IMR-90 (cell line): ENCODE data around the gene SPTB. TPM values are rescaled to one million over a fixed set of nuclear protein-coding genes. Genes with fewer than 3 reads are reported as not detected.

Experiments used
- ATAC-seq: fragments of 200-7000 bp; cut with Tn5 transposase; 2 replicates; pipeline ENCODE4 v1.9.1; 2020; ENCODE audit warnings: low read depth, mild to moderate bottlenecking, moderate library complexity
- BruUV-seq: library from RNA; stranded (reverse); fragments of 400-500 nt; replicated peaks from 2 replicates; lab custom pipeline; 2021; lab: Mats Ljungman, UMichigan
- CTCF ChIA-PET: fragments of 300-600 bp; formaldehyde crosslinking; extraction: SDS; loops from one replicate; lab custom pipeline; 2021; ENCODE audit warnings: antibody characterized with exemption; lab: Yijun Ruan, JAX
- POLR2A ChIA-PET: fragments of 300-600 bp; sonication (Branson Sonifier 250); formaldehyde crosslinking; loops from one replicate; lab custom pipeline; 2022; ENCODE audit warnings: antibody characterized with exemption; ENCODE audit not compliant: unreplicated experiment; lab: Charles Lee
- DNase-seq: peaks from one replicate; pipeline ENCODE4 v3.0.0; 2013
- H2AFZ ChIP-seq: replicated peaks from 2 replicates; pipeline ENCODE3; 2013; ENCODE audit warnings: low read length, mild to moderate bottlenecking; ENCODE audit not compliant: poor library complexity
- H2AK5ac ChIP-seq: 2 replicates; pipeline ENCODE4 v1.6.1; 2013; ENCODE audit warnings: low read depth, low read length, inconsistent platforms
- H2AK9ac ChIP-seq: replicated peaks from 2 replicates; pipeline ENCODE3; 2013; ENCODE audit warnings: mild to moderate bottlenecking, low read depth, low read length, moderate library complexity; ENCODE audit not compliant: poor library complexity
- H2BK120ac ChIP-seq: 2 replicates; pipeline ENCODE4 v1.6.1; 2013; ENCODE audit warnings: low read depth, low read length, inconsistent platforms
- H2BK15ac ChIP-seq: 3 replicates; pipeline ENCODE4 v1.6.1; 2013; ENCODE audit warnings: low read depth, low read length, inconsistent platforms
- H2BK20ac ChIP-seq: 2 replicates; pipeline ENCODE4 v1.6.1; 2013; ENCODE audit warnings: low read depth, mild to moderate bottlenecking, inconsistent platforms, low read length, moderate library complexity
- H2BK5ac ChIP-seq: 2 replicates; pipeline ENCODE4 v1.6.1; 2013; ENCODE audit warnings: mild to moderate bottlenecking, low read depth, low read length, inconsistent platforms; ENCODE audit not compliant: poor library complexity, severe bottlenecking
- H3K14ac ChIP-seq: replicated peaks from 2 replicates; pipeline ENCODE4 v1.6.1; 2013; ENCODE audit warnings: low read depth, low read length, inconsistent platforms
- H3K18ac ChIP-seq: 2 replicates; pipeline ENCODE4 v1.6.1; 2013; ENCODE audit warnings: low read depth, low read length, control low read depth
- H3K23ac ChIP-seq: 2 replicates; pipeline ENCODE4 v1.6.1; 2013; ENCODE audit warnings: low read depth, low read length, inconsistent platforms
- H3K27ac ChIP-seq: 2 replicates; pipeline ENCODE4 v1.5.1; 2013; ENCODE audit warnings: mild to moderate bottlenecking, control low read depth, low read length; ENCODE audit not compliant: insufficient read depth
- H3K27me3 ChIP-seq: 2 replicates; pipeline ENCODE4 v1.6.1; 2013; ENCODE audit warnings: low read length; ENCODE audit not compliant: control insufficient read depth, insufficient read depth
- H3K36me3 ChIP-seq: 2 replicates; pipeline ENCODE4 v1.6.1; 2013; ENCODE audit warnings: low read length, mixed read lengths; ENCODE audit not compliant: control insufficient read depth, insufficient read depth
- H3K4ac ChIP-seq: 2 replicates; pipeline ENCODE4 v1.6.1; 2013; ENCODE audit warnings: low read depth, low read length, inconsistent platforms
- H3K4me1 ChIP-seq: 2 replicates; pipeline ENCODE4 v1.6.1; 2013; ENCODE audit warnings: low read length, mixed read lengths; ENCODE audit not compliant: control insufficient read depth, insufficient read depth
- H3K4me2 ChIP-seq: 2 replicates; pipeline ENCODE4 v1.6.1; 2013; ENCODE audit warnings: low read depth, mild to moderate bottlenecking, control low read depth, low read length, moderate library complexity
- H3K4me3 ChIP-seq: 2 replicates; pipeline ENCODE4 v1.5.1; 2013; ENCODE audit warnings: low read depth, mild to moderate bottlenecking, control low read depth, low read length, moderate library complexity; ENCODE audit not compliant: insufficient read depth
- H3K56ac ChIP-seq: 2 replicates; pipeline ENCODE4 v1.6.1; 2013; ENCODE audit warnings: low read length, inconsistent platforms; ENCODE audit not compliant: insufficient read depth; ENCODE audit errors: extremely low read depth
- H3K79me1 ChIP-seq, 2 experiments: 2 replicates each; pipeline ENCODE4 v1.6.1; 2013; ENCODE audit warnings: low read length in 2 of 2, inconsistent platforms in 1 of 2, low read depth in 1 of 2
- H3K9ac ChIP-seq: 2 replicates; pipeline ENCODE4 v1.6.1; 2013; ENCODE audit warnings: low read depth, low read length, control low read depth
- H3K9me1 ChIP-seq: 2 replicates; pipeline ENCODE4 v1.6.1; 2013; ENCODE audit warnings: low read length, inconsistent platforms; ENCODE audit not compliant: insufficient read depth
- H3K9me3 ChIP-seq: 2 replicates; pipeline ENCODE4 v1.6.1; 2013; ENCODE audit warnings: low read length; ENCODE audit not compliant: control insufficient read depth, insufficient read depth
- H4K20me1 ChIP-seq: 2 replicates; pipeline ENCODE4 v1.6.1; 2013; ENCODE audit warnings: low read length, inconsistent platforms; ENCODE audit not compliant: insufficient read depth
- H4K5ac ChIP-seq: 2 replicates; pipeline ENCODE4 v1.6.1; 2013; ENCODE audit warnings: mild to moderate bottlenecking, low read depth, low read length, control low read depth
- H4K8ac ChIP-seq, 2 experiments: 2 replicates each; pipeline ENCODE4 v1.6.1; 2013; ENCODE audit warnings: low read depth in 2 of 2, low read length in 2 of 2, control low read depth in 1 of 2, inconsistent platforms in 1 of 2
- H4K91ac ChIP-seq: 2 replicates; pipeline ENCODE4 v1.6.1; 2013; ENCODE audit warnings: low read depth, low read length, inconsistent platforms; ENCODE audit not compliant: insufficient read depth
- FOS ChIP-seq: fragments of 150-350 bp; IDR thresholded peaks from 2 replicates; pipeline ENCODE4 v1.6.1; 2016; ENCODE audit warnings: low read depth, low read length
- MAZ ChIP-seq: IDR thresholded peaks from 2 replicates; pipeline ENCODE4 v1.6.1; 2012; ENCODE audit warnings: low read depth, mild to moderate bottlenecking, low read length, improper control_type of control experiment, moderate library complexity, borderline replicate concordance
- POLR2A ChIP-seq: IDR thresholded peaks from 2 replicates; pipeline ENCODE4 v1.6.1; 2012; ENCODE audit warnings: mild to moderate bottlenecking, low read depth, low read length
- RFX5 ChIP-seq: IDR thresholded peaks from 2 replicates; pipeline ENCODE4 v1.8.0; 2012; ENCODE audit warnings: low read depth, mild to moderate bottlenecking, low read length, moderate library complexity
- WGBS, 2 experiments: methylation state at CpG; one replicate each; pipeline versions ENCODE4 v1.1.5 to v1.1.7; 2013; ENCODE audit warnings: missing lambda C conversion rate in 2 of 2; ENCODE audit not compliant: insufficient read length in 1 of 2; ENCODE audit errors: extremely low coverage in 2 of 2; 5-methylcytosine and 5-hydroxymethylcytosine counted together
- dilution Hi-C: fragments of 300-500 bp; cut with HindIII; formaldehyde crosslinking; loops from one replicate; pipeline ENCODE4 v1.14.3; 2018; ENCODE audit warnings: low sequenced_read_pairs; ENCODE audit not compliant: unreplicated experiment
- in situ Hi-C: fragments of 300-500 bp; cut with MboI; formaldehyde crosslinking; loops from 3 replicates; pipeline ENCODE4 v1.14.3; 2019; ENCODE audit warnings: low sequenced_read_pairs, inconsistent platforms, mixed read lengths
- intact Hi-C: fragments of 100-400 bp; cut with micrococcal nuclease; formaldehyde crosslinking; loops from 2 replicates; pipeline ENCODE4 v1.10.0; 2022
- polyA plus RNA-seq, 3 experiments: library from polyadenylated mRNA; depleted of rRNA; stranded (reverse); fragments of >200 nt; gene quantifications; 2 replicates each; pipeline ENCODE4 v1.2.3, GENCODE V29; 2012; ENCODE audit warnings: low replicate concordance in 1 of 3
- total RNA-seq: library from RNA; depleted of rRNA; stranded (reverse); fragments of >200 nt; gene quantifications from 2 replicates; pipeline ENCODE4 v1.2.3, GENCODE V29; 2012

SPTB gene
- total and polyA plus RNA-seq, 2 of the 4 experiments (the other 2 are of a cell fraction) = under 0.01 to 0.07 TPM

GRCh38 chr14:64860039-64860438 lies 19.7 kb downstream of the SPTB start:
- H3K14ac ChIP-seq = no peak overlapping the region
- no peak overlapping the region for H3K23ac ChIP-seq
- H2AK5ac ChIP-seq = no peak overlapping the region
- ATAC-seq (no peak), DNase-seq (no peak)
- WGBS, 2 experiments = 20% methylated on average over 1 of the region's 2 CpGs; no CpG with 5 or more reads in 1 of the 2 experiments
- H3K27ac ChIP-seq = no peak overlapping the region
- H3K4ac ChIP-seq = no peak overlapping the region
- H3K36me3 ChIP-seq = no peaks in the 10 kb centered on the region
- no TSS peak for BruUV-seq
- peaks cover 70% of the 10 kb centered on the region for H3K27me3 ChIP-seq
- H2BK15ac ChIP-seq = no peak overlapping the region
- H4K91ac ChIP-seq = no peak overlapping the region
- ChIA-PET CTCF (no interaction called here), POLR2A (no interaction called here)
- no peak overlapping the region for H2BK5ac ChIP-seq
- H3K56ac ChIP-seq = no peak overlapping the region
- H3K79me1 ChIP-seq = no peaks in the 10 kb centered on the region
- H3K9ac ChIP-seq = no peak overlapping the region
- H4K8ac ChIP-seq = no peak overlapping the region
- no peaks in the 10 kb centered on the region for H3K4me1 ChIP-seq
- no peak overlapping the region for H3K4me3 ChIP-seq
- no peak overlapping the region for H3K4me2 ChIP-seq
- H3K9me3 ChIP-seq = 0 out of 2 replicates have a peak, but pooled peaks cover 2% of the 10 kb centered on the region
- no peak overlapping the region for H3K18ac ChIP-seq
- in situ Hi-C loops = no loop called here
- no peak overlapping the region for H2BK20ac ChIP-seq
- no peak overlapping the region for H4K5ac ChIP-seq
- intact Hi-C loops = no loop called here
- TF ChIP-seq RFX5 (no peak), MAZ (no peak), FOS (no peak), POLR2A (no peak)
- H3K9me1 ChIP-seq = no peaks in the 10 kb centered on the region
- no peak overlapping the region for H2BK120ac ChIP-seq
- H2AFZ ChIP-seq = no peak overlapping the region
- H4K20me1 ChIP-seq = no peaks in the 10 kb centered on the region
- H2AK9ac ChIP-seq = no peak overlapping the region
- dilution Hi-C loops = no loop called here
